Adrenal gland (tissue), 12 donors: Measurements from ENCODE around the gene OR5AR1. TPM values are rescaled to one million over a fixed set of nuclear protein-coding genes. Genes with fewer than 3 reads are reported as not detected.

Source experiments
- DNase-seq, 7 donors: peaks; one replicate each; pipeline ENCODE4 v3.0.0-alpha.2; 2019 to 2020
- H3K27ac ChIP-seq, 5 donors: fragments of 200-600 bp; sonication (generic) in 4 of 5; 1 replicate in 3 of 5; 2 replicates in 2 of 5; pipeline versions ENCODE4 v1.5.1 to v1.8.0; 2016 to 2020; ENCODE audit warnings: mild to moderate bottlenecking in 1 of 5
- H3K27me3 ChIP-seq: fragments of 200-600 bp; 2 replicates; pipeline ENCODE4 v1.8.0; 2021
- H3K36me3 ChIP-seq, 2 donors: fragments of 200-600 bp; replicated peaks in 1 of 2; 1 replicate in 1 of 2; 2 replicates in 1 of 2; pipeline versions ENCODE4 v1.5.1 to v1.8.0; 2018 to 2022
- H3K4me1 ChIP-seq, 2 donors: fragments of 200-600 bp; replicated peaks in 1 of 2; 1 replicate in 1 of 2; 2 replicates in 1 of 2; pipeline versions ENCODE4 v1.5.1 to v1.8.0; 2018 to 2021
- H3K4me3 ChIP-seq, 4 donors: fragments of 200-600 bp; sonication (generic) in 3 of 4; one replicate each; pipeline ENCODE4 v1.5.1; 2016 to 2018
- H3K9me3 ChIP-seq, 3 donors: fragments of 200-600 bp; sonication (generic) in 1 of 3; replicated peaks in 1 of 3; 1 replicate in 2 of 3; 2 replicates in 1 of 3; pipeline versions ENCODE4 v1.5.1 to v1.8.0; 2016 to 2021
- POLR2A ChIP-seq, 2 donors: fragments of 450-650 bp; IDR thresholded peaks; one replicate each; pipeline ENCODE4 v1.6.1; 2017; ENCODE audit warnings: antibody characterized with exemption in 2 of 2, mild to moderate bottlenecking in 2 of 2, moderate library complexity in 1 of 2
- WGBS, 4 donors: extraction: QIAGEN DNeasy Blood & Tissue Kit in 2 of 4; methylation state at CpG; one replicate each; pipeline versions ENCODE4 v1.1.5 to v1.1.7; 2013 to 2017; 5-methylcytosine and 5-hydroxymethylcytosine counted together
- intact Hi-C, 2 donors: fragments of 100-400 bp; cut with DNase I; formaldehyde crosslinking; loops; one replicate each; pipeline versions ENCODE4 v1.14.1 to v1.15.0; 2022 to 2023
- polyA plus RNA-seq, 3 donors: library from polyadenylated mRNA; stranded (reverse); fragments of 200-250 nt in 2 of 3; fragments of 350-450 nt in 1 of 3; fragmentation: Illumina TruSeq in 1 of 3; extraction: RNeasy Lipid Tissue Mini Kit (QIAGEN cat#74804) in 1 of 3; gene quantifications; one replicate each; pipeline ENCODE4 v1.2.3, GENCODE V29; 2013 to 2014
- total RNA-seq, 9 donors: library from RNA; depleted of rRNA in 4 of 9; stranded (reverse); fragments of >200 nt in 4 of 9; fragments of 120-200 nt in 1 of 9; fragmentation: NEBNext Ultra II Directional in 1 of 9; extraction: Animal tissue kit (Norgen Biotek cat#: 25700) in 1 of 9; gene quantifications; one replicate each; pipeline versions ENCODE4 v1.1.0 to v1.2.4, GENCODE V29; 2013 to 2023
- TF ChIP-seq, protein P1 (sequence below), 6 experiments: fragments of 450-650 bp in 4 of 6; fragments of 200-600 bp in 2 of 6; sonication (generic) in 1 of 6; IDR thresholded peaks; 1 replicate in 5 of 6; 2 replicates in 1 of 6; pipeline versions ENCODE4 v1.5.1 to v1.8.0; 2016 to 2021; ENCODE audit warnings: antibody characterized with exemption in 6 of 6, mild to moderate bottlenecking in 2 of 6, moderate library complexity in 1 of 6
- donor health status: healthy with polysubstance abuse.
- donor health status: Bipolar disorder and iron deficiency.
- donor health status: DM: yes; HTN: yes; CAD: no.
- donor health status: DM: no; HTN: no; CAD: no.
- donor health status: DM: no; HTN: no; CAD: no.
- donor health status: DM: yes; HTN: yes; CAD: no.

OR5AR1 gene
- total and polyA plus RNA-seq, 12 donors = not detected

DNA sequence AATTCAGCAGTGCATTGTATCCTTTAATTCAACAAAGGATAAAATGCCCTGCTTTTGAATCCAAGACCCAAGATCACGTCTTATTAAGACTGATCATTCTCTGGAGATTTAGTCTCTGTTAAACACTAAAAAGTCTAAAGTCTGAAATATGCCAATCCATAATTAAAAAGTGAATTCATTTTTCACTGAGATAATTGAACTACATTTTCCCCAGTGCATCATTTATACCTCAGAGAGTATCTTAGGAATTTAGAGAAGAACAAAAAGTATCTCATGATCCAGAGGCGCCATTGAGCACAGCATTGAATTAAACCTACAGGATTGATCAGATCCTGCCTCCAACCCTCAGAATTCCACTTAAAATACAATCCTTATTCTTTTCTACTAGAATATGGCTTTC is 26.6 kb upstream of the OR5AR1 start:
- Histone ChIP-seq H3K27ac (no peak overlapping the region), H3K27me3 (no peaks in the 10 kb centered on the region), H3K4me1 (no peaks in the 10 kb centered on the region), H3K4me3 (no peak overlapping the region), H3K36me3 (no peaks in the 10 kb centered on the region), H3K9me3 (no peaks in the 10 kb centered on the region)
- intact Hi-C loops = no loop called here
- no peak for TF ChIP-seq POLR2A (IDR thresholded peaks at IDR 0.05)
- TF ChIP-seq, protein P1, sequence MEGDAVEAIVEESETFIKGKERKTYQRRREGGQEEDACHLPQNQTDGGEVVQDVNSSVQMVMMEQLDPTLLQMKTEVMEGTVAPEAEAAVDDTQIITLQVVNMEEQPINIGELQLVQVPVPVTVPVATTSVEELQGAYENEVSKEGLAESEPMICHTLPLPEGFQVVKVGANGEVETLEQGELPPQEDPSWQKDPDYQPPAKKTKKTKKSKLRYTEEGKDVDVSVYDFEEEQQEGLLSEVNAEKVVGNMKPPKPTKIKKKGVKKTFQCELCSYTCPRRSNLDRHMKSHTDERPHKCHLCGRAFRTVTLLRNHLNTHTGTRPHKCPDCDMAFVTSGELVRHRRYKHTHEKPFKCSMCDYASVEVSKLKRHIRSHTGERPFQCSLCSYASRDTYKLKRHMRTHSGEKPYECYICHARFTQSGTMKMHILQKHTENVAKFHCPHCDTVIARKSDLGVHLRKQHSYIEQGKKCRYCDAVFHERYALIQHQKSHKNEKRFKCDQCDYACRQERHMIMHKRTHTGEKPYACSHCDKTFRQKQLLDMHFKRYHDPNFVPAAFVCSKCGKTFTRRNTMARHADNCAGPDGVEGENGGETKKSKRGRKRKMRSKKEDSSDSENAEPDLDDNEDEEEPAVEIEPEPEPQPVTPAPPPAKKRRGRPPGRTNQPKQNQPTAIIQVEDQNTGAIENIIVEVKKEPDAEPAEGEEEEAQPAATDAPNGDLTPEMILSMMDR (IDR thresholded peaks at IDR 0.05) = no peak
- DNase-seq = no peak
- WGBS, 4 donors = 64 to 75% (median 68%) methylated on average over 2 of the region's 2 CpGs

DNA sequence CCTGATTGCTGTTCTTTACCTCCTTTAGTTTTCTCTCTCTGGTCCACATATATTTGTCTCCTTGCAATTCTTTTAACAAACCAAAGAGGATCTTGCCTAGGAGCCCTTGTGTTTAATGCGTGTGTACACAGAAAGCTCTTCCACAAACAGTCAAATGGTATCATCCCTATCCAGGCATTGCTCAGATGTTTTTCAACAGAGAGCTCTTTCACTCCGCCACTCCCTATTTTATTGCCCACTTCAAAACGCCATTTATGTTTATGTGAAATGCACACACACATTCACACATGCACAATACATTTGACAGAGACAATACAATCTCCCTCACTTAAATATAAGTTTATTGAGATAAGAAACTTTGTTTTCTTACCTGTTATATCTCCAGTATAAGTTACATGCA is 26.0 kb upstream of the OR5AR1 start:
- no peaks in the 10 kb centered on the region for H3K36me3 ChIP-seq
- H3K27ac ChIP-seq = no peak overlapping the region
- DNase-seq = no peak
- 61 to 64% (median 63%) methylated on average over 3 of the region's 3 CpGs for WGBS, 4 donors
- H3K27me3 ChIP-seq = no peaks in the 10 kb centered on the region
- TF ChIP-seq, protein P1 (IDR thresholded peaks at IDR 0.05) = no peak
- no peak for TF ChIP-seq POLR2A (IDR thresholded peaks at IDR 0.05)
- intact Hi-C loops = no loop called here
- no peak overlapping the region for H3K4me3 ChIP-seq
- no peaks in the 10 kb centered on the region for H3K4me1 ChIP-seq
- no peaks in the 10 kb centered on the region for H3K9me3 ChIP-seq

DNA sequence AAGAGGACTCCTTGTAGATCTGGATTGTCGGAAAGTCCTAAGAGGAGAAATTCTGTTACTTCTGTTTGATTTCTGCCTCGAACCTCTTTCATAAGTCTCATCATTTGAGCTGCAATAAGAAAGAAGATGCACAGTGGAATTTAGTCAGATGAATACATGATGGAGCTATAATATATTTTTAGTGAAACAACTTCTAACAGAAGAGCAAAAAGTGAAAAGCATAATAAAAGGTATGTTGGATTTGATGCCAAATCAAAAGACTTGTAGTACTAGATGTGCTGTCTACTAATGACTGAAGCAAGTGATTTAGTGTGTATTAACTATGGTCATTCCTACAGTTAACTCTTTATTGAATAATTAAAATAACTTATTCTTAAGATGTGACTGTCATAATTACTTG is 21.1 kb upstream of the OR5AR1 start, which contains the start of gene OR5AP2:
OR5AP2 (minus strand) TSS at position 101 of the 400 bp plus-strand sequence; CDS start at position 101, 0 bp downstream.
- Histone ChIP-seq H3K27ac (no peak within 1 kb of the TSS), H3K9me3 (no peaks in the 10 kb centered on the region), H3K4me1 (no peaks in the 10 kb centered on the region), H3K27me3 (no peaks in the 10 kb centered on the region), H3K4me3 (no peak within 1 kb of the TSS), H3K36me3 (no peaks in the 10 kb centered on the region)
- no peak for DNase-seq
- WGBS, 4 donors = 65 to 80% (median 73%) methylated on average over 2 of the region's 2 CpGs
- intact Hi-C loops = no loop called here
- TF ChIP-seq, protein P1 (IDR thresholded peaks at IDR 0.05) = no peak
- TF ChIP-seq POLR2A (IDR thresholded peaks at IDR 0.05) = no peak

DNA sequence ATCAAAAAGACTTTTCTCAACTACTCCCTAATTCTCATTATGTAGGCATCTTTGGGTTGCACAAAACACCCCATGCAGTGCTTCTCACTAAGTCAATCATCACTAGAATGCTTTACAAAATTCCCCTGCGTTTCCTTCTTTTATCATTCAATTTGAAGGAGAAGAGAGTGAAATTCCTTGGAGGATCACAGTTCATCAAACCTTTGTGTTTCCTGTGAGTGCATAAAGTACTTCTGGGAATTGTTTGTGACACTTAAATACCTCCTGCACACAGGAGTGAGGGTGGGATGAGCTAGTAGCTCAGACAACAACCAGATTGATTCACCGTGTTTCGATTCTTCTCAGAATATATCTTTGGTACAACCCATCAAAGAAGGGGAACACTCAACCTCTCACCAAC is 3.7 kb upstream of the OR5AR1 start:
- TF ChIP-seq POLR2A (IDR thresholded peaks at IDR 0.05) = no peak
- TF ChIP-seq, protein P1 (IDR thresholded peaks at IDR 0.05) = no peak
- intact Hi-C loops = no loop called here
- no peaks in the 10 kb centered on the region for H3K9me3 ChIP-seq
- H3K27ac ChIP-seq = no peak overlapping the region
- H3K4me3 ChIP-seq = no peak overlapping the region
- H3K4me1 ChIP-seq = no peaks in the 10 kb centered on the region
- no peaks in the 10 kb centered on the region for H3K27me3 ChIP-seq
- no peak for DNase-seq
- 8 to 28% (median 14%) methylated on average over 3 of the region's 3 CpGs for WGBS, 4 donors
- H3K36me3 ChIP-seq = no peaks in the 10 kb centered on the region
